Endothelial cell of umbilical vein (primary cell): ENCODE measurements around the gene C10orf88. TPM values are rescaled to one million over a fixed set of nuclear protein-coding genes. Genes with fewer than 3 reads are reported as not detected.

ENCODE experiments used
- BruUV-seq: library from RNA; stranded (reverse); fragments of 400-500 nt; replicated peaks from 2 replicates; lab custom pipeline; 2021; lab: Mats Ljungman, UMichigan
- CTCF ChIA-PET: fragments of 300-600, 350-600 bp; sonication (Branson Sonifier 250); formaldehyde crosslinking; loops from one replicate; lab custom pipeline; 2021; ENCODE audit warnings: antibody characterized with exemption, inconsistent platforms; lab: Charles Lee
- POLR2A ChIA-PET: fragments of 300-600, 350-600 bp; sonication (Branson Sonifier 250); formaldehyde crosslinking; loops from one replicate; lab custom pipeline; 2021; ENCODE audit warnings: antibody characterized with exemption, inconsistent platforms; lab: Charles Lee
- DNase-seq: peaks from one replicate; pipeline ENCODE4 v3.0.0-alpha.2; 2011; ENCODE audit warnings: low read depth, low spot score
- FAIRE-seq: peaks from 2 replicates; lab custom pipeline; 2011; peaks lifted over from hg19 to GRCh38; lab: Jason Lieb, UNC
- H2AFZ ChIP-seq: 2 replicates; pipeline ENCODE4 v1.6.0; 2012; ENCODE audit warnings: low read depth, low read length, control low read depth, inconsistent platforms
- H3K27ac ChIP-seq: 2 replicates; pipeline ENCODE4 v1.5.1; 2011; ENCODE audit warnings: low read depth, mild to moderate bottlenecking, control low read depth, low read length, moderate library complexity; ENCODE audit not compliant: insufficient read depth
- H3K27me3 ChIP-seq, 2 experiments: 2 replicates each; pipeline versions ENCODE4 v1.6.0 to v1.6.1; 2011; ENCODE audit warnings: low read length in 2 of 2, mixed read lengths in 1 of 2; ENCODE audit not compliant: control insufficient read depth in 2 of 2, insufficient read depth in 2 of 2
- H3K36me3 ChIP-seq, 2 experiments: 2 replicates in 1 of 2; 3 replicates in 1 of 2; pipeline ENCODE4 v1.5.1; 2011; ENCODE audit warnings: low read length in 2 of 2, mild to moderate bottlenecking in 1 of 2, moderate library complexity in 1 of 2; ENCODE audit not compliant: control insufficient read depth in 2 of 2, insufficient read depth in 2 of 2; ENCODE audit errors: extremely low read depth in 1 of 2
- H3K4me1 ChIP-seq: 3 replicates; pipeline ENCODE4 v1.5.1; 2011; ENCODE audit warnings: mild to moderate bottlenecking, low read length; ENCODE audit not compliant: control insufficient read depth, insufficient read depth; ENCODE audit errors: extremely low read depth
- H3K4me2 ChIP-seq: 2 replicates; pipeline ENCODE4 v1.6.1; 2011; ENCODE audit warnings: low read length, control low read depth, mixed read lengths; ENCODE audit not compliant: insufficient read depth
- H3K4me3 ChIP-seq, 3 experiments: fragments of 200-600 bp in 1 of 3; sonication (generic), shearing (Covaris generic) in 1 of 3; replicated peaks in 1 of 3; 2 replicates each; pipeline ENCODE4 v1.5.1; 2011 to 2016; ENCODE audit warnings: control low read depth in 3 of 3, low read length in 3 of 3, mild to moderate bottlenecking in 2 of 3, inconsistent platforms in 1 of 3, low read depth in 1 of 3, moderate library complexity in 1 of 3; ENCODE audit not compliant: insufficient read depth in 1 of 3
- H3K79me2 ChIP-seq: 2 replicates; pipeline ENCODE4 v1.6.0; 2012; ENCODE audit warnings: low read length, inconsistent platforms; ENCODE audit not compliant: control insufficient read depth, insufficient read depth
- H3K9ac ChIP-seq: replicated peaks from 2 replicates; pipeline ENCODE3; 2011; ENCODE audit warnings: low read length, control low read depth; ENCODE audit not compliant: insufficient read depth; ENCODE audit errors: extremely low read depth
- H3K9me1 ChIP-seq: replicated peaks from 3 replicates; pipeline ENCODE4 v1.6.0; 2011; ENCODE audit warnings: mild to moderate bottlenecking, low read length; ENCODE audit not compliant: control insufficient read depth, insufficient read depth; ENCODE audit errors: extremely low read depth
- H3K9me3 ChIP-seq: replicated peaks from 2 replicates; pipeline ENCODE4 v1.5.1; 2012; ENCODE audit warnings: low read length, inconsistent platforms; ENCODE audit not compliant: control insufficient read depth, insufficient read depth
- H4K20me1 ChIP-seq: replicated peaks from 2 replicates; pipeline ENCODE3; 2011; ENCODE audit warnings: mild to moderate bottlenecking, low read length; ENCODE audit not compliant: control insufficient read depth, insufficient read depth; ENCODE audit errors: extremely low read depth
- CTCF ChIP-seq, 2 donors: IDR thresholded peaks; 1 replicate in 1 of 2; 2 replicates in 1 of 2; pipeline ENCODE4 v1.5.1; 2011; ENCODE audit warnings: low read length in 2 of 2, mild to moderate bottlenecking in 2 of 2, moderate library complexity in 2 of 2, control low read depth in 1 of 2, inconsistent platforms in 1 of 2, low read depth in 1 of 2; ENCODE audit not compliant: insufficient read depth in 1 of 2; ENCODE audit errors: extremely low read depth in 1 of 2
- EZH2 ChIP-seq: IDR thresholded peaks from 2 replicates; pipeline ENCODE4 v1.6.1; 2012; ENCODE audit warnings: borderline replicate concordance, low read depth, mild to moderate bottlenecking, moderate library complexity, low read length, inconsistent platforms; ENCODE audit not compliant: severe bottlenecking
- FOS ChIP-seq: IDR thresholded peaks from 2 replicates; pipeline ENCODE4 v1.6.1; 2011; ENCODE audit warnings: mild to moderate bottlenecking, low read length, moderate library complexity, borderline replicate concordance; ENCODE audit not compliant: insufficient read depth
- GATA2 ChIP-seq: IDR thresholded peaks from 2 replicates; pipeline ENCODE4 v1.7.0; 2011; ENCODE audit warnings: low read depth, mild to moderate bottlenecking, moderate library complexity, mixed read lengths, low read length; ENCODE audit not compliant: insufficient read length, insufficient read depth
- JUN ChIP-seq: IDR thresholded peaks from 2 replicates; pipeline ENCODE4 v1.6.1; 2011; ENCODE audit warnings: borderline replicate concordance, low read depth; ENCODE audit not compliant: insufficient read length, insufficient read depth
- MYC ChIP-seq: IDR thresholded peaks from one replicate; pipeline ENCODE4 v1.6.1; 2011; ENCODE audit warnings: mild to moderate bottlenecking, low read depth, low read length
- POLR2A ChIP-seq: IDR thresholded peaks from 2 replicates; pipeline ENCODE4 v1.6.1; 2012; ENCODE audit warnings: low read depth, mild to moderate bottlenecking, control low read depth, low read length
- POLR2AphosphoS5 ChIP-seq: IDR thresholded peaks from 2 replicates; pipeline ENCODE4 v1.6.1; 2012; ENCODE audit warnings: low read depth, mild to moderate bottlenecking, control low read depth, low read length, moderate library complexity; ENCODE audit not compliant: insufficient read depth
- dilution Hi-C: fragments of 300-500 bp; cut with MboI; formaldehyde crosslinking; loops from one replicate; pipeline ENCODE4 v1.15.0; 2019; ENCODE audit warnings: low sequenced_read_pairs; ENCODE audit not compliant: extremely low pct_ligation_motif_present
- intact Hi-C: fragments of 100-400 bp; cut with micrococcal nuclease; formaldehyde crosslinking; loops from one replicate; pipeline ENCODE4 v1.10.0; 2022
- polyA plus RNA-seq, 4 experiments: library from polyadenylated mRNA; depleted of rRNA in 3 of 4; stranded (reverse) in 3 of 4; unstranded in 1 of 4; fragments of >200 nt; gene quantifications; 2 replicates each; pipeline versions ENCODE4 v1.2.1 to v1.2.3, GENCODE V29; 2011 to 2012; ENCODE audit warnings: missing spikeins in 1 of 4
- total RNA-seq: library from RNA; stranded (reverse); gene quantifications from 2 replicates; pipeline ENCODE4 v1.2.3, GENCODE V29; 2021
- TF ChIP-seq, protein P1 (sequence below): IDR thresholded peaks from 2 replicates; pipeline ENCODE4 v1.6.1; 2011; ENCODE audit not compliant: insufficient read depth, insufficient read length

Gene C10orf88
- total and polyA plus RNA-seq, 2 donors (not counting 3 experiments of a cell fraction or from before 2014, with no cell fraction given), result 3.6 to 13.2 TPM

- no peak overlapping the region for H3K4me2 ChIP-seq
- no TSS peak for BruUV-seq
- ChIA-PET CTCF (interaction anchor here (1.3 to 1.5 kb wide), 3 partner anchors 10 to 21 kb away, joined by 3 to 4 read pairs (median 3); no protein-coding TSS in a partner anchor), POLR2A (no interaction called here)
- no peaks in the 10 kb centered on the region for H3K36me3 ChIP-seq
- no peak for TF ChIP-seq JUN
- no peak for TF ChIP-seq POLR2A
- TF ChIP-seq, protein P1, sequence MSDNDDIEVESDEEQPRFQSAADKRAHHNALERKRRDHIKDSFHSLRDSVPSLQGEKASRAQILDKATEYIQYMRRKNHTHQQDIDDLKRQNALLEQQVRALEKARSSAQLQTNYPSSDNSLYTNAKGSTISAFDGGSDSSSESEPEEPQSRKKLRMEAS, result no peak
- TF ChIP-seq GATA2, result no peak
- no peak for TF ChIP-seq MYC
- TF ChIP-seq CTCF (IDR thresholded peaks at IDR 0.05; ENCODE audit: extremely low read depth in 1 of 2, insufficient read depth in 1 of 2, low read depth in 1 of 2, low read length in 2 of 2), result no peak
- TF ChIP-seq EZH2, result no peak
- TF ChIP-seq FOS, result no peak
- TF ChIP-seq POLR2AphosphoS5, result no peak
- DNase-seq (no peak), FAIRE-seq (no peak)
- no peak overlapping the region for H3K27ac ChIP-seq
- no peak overlapping the region for H3K4me3 ChIP-seq
- H4K20me1 ChIP-seq, result no peaks in the 10 kb centered on the region
- H2AFZ ChIP-seq, result no peak overlapping the region
- dilution Hi-C loops, result no loop called here
- no peak overlapping the region for H3K9ac ChIP-seq
- no peaks in the 10 kb centered on the region for H3K79me2 ChIP-seq
- H3K4me1 ChIP-seq, result no peaks in the 10 kb centered on the region
- H3K27me3 ChIP-seq, result no peaks in the 10 kb centered on the region
- H3K9me3 ChIP-seq, result no peaks in the 10 kb centered on the region
- intact Hi-C loops, result no loop called here
- H3K9me1 ChIP-seq, result no peaks in the 10 kb centered on the region
Observed at GRCh38 chr10:122986335-122986734, 32.3 kb upstream of the C10orf88 start.
